ENCODE data around the gene CISH.

CISH gene

DNA sequence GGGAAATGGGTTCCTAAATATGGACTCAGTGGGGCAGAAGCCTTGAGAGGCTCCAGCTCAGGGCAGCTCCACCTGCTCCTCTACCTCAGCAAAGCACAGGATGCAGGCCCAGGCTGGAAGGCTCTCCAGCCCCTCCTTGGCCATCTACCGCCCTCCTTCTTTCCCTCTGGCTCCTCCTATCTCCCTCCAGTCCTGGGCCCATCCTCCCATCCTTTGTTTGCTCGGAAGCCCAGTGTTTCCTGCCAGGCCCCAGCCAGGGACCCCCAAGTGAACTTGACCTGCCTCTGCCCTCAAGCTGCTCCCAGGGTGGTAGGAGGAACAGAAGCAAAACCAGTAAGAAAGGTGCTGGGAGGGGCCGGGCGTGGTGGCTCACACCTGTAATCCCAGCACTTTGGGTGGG, 25.4 kb upstream of the CISH start:
- no peak for DNase-seq (ENCODE audit: low read depth)

DNA sequence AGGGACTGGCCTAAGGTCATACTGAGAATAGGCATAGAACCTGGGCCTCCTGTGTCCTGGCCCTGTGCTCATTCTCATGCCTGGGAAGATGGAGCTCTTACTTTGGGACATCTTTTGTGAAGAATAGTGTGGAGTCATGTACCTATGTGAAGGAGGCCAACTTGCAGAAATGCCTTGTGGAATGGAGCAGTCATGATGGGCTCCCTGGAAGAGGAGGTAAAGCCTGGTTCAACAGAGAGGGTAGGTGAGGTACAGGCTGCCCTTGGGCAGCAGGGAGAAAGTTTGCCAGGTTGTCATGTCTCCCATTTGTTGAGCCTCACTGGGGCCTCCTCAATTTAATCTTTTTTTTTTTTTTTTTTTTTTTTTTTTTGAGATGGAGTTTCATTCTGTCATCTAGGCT, 23.5 kb upstream of the CISH start:
- no peak for DNase-seq (ENCODE audit: low read depth)

DNA sequence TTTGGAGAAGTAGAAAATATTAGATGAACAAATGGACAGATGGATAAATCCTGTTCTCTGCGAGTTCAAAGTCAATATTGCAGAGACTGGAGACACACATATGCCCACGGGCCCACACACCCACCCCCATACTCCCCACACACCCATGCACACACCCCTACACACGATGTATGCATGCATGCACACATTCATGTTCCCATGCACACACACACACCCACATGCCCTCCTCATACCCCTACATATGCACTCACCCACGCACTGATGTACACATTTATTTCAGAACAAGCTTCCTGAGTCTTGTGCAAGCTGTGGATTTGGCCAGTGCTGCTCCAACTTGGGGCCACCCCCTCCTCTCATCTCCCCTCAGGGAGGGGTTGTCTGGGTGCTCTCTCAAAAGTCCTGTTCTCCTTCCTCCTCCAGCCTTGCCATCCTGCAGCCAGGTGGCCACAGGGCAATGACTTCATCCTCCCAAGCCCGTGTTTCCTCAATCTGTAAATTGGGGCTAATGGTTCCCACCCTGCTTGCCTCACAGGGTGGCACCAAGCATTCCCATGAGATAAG, 21.7 kb upstream of the CISH start:
- no peak for DNase-seq (ENCODE audit: low read depth)

DNA sequence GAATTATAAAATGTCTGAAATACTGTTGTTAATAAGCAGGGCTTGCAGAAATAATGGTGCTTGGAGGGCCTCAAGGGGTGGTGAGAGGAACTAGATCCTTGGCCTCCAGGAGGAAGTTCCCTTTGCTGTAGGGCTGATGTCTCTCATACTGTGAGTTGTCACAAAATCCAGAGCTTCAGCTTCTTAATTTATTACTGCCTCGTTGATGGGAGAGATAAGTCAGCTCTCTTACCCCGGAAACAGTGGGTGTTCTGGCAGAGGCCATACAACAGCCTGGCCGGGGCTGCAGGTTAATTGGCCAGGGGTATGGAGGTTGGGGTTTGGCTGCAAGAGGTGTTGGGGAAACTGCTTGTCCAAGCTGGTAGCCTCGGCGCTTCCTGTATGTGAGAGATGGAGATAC, 20.9 kb upstream of the CISH start:
- no peak for DNase-seq (ENCODE audit: low read depth)

DNA sequence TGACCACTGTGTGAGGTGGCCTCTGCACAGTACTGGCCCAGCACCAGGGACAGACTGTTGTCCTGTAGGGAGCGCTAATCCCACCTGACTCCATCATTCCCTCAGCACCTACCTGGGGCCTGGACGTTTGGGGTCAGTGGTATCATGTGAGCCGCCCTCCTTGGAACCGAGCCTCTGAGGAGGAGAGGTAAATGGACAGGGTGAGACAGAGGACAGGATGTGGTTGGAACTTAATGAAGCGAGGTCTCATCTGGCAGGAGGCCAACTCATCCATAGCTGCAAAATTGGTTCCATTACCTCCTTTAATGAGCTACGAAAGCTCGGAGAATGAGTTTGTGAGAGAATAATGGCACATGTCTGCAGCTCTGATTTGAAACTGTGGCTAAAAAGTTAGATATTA, 19.3 kb upstream of the CISH start:
- DNase-seq (ENCODE audit: low read depth): no peak

DNA sequence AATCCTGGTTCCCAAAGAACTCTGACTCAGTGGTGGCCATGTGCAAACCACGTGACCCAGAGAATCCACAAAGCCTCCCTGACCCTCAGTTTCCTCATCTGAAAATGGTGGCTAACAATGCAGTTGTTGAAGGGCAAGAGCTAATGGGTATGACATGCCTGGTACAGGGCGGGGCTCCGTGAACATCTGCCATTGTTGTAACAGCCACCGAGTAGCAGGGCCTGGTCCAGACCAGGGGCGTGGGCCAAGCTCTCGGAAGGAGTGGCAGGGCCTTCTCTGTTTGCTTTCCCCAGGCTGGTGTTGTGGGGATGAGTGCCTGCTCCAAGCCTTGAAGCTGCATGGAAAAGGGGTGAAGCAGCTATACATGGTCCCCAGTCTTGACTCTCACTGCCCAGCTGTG, 18.8 kb upstream of the CISH start:
- no peak for DNase-seq (ENCODE audit: low read depth)

DNA sequence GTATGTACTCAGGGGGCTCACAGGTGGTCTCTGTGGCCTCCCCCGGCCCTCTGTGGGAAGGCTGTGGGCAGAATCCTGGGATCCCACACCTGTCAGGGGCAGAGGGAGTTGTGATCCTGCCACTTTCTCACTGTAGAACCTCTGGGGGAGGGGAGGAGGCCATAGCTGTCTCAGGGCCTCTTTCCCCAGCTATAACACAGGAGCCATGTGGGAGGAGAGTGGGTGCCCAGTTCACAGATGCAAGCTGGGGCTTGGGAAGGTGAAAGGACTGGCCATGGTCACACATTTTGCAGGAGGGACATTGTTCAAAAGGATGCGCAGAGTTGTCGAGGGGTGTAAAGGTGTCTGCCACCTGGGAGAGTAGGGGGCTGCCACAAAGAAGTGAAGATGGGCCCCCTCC, 17.0 kb upstream of the CISH start:
- DNase-seq (ENCODE audit: low read depth): no peak

DNA sequence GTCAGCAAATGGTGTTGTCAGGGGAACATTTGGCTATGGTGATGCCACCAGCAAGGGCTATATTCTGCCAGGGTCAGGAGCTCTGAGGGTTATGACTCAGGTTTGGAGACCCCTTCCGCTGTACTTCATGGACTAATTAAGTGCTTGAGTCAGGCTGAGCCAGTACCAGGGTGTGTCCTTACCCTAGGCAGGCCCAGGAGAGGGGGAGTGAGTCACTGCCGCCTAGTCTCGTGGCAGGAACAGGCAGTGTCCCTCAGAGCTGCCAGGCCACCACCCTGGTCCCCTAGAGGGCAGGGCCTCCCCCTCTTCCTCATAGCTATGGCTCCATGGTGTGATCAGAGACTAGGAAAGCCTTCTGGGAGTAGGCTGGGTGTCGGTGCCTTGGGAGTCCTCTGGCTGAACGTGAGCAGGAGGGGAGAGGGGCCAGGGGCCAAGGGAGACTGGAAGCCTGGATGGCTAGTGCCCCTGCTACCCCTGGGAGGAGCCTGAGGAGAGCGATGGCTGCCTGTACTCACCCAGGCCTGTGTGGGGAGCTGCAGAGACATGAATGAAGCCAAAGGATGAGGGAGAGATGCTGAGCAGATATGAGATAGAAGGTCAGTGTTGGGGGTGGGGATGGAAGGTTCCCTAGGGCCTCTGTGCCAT, 16.0 kb upstream of the CISH start:
- DNase-seq (ENCODE audit: low read depth): no peak

DNA sequence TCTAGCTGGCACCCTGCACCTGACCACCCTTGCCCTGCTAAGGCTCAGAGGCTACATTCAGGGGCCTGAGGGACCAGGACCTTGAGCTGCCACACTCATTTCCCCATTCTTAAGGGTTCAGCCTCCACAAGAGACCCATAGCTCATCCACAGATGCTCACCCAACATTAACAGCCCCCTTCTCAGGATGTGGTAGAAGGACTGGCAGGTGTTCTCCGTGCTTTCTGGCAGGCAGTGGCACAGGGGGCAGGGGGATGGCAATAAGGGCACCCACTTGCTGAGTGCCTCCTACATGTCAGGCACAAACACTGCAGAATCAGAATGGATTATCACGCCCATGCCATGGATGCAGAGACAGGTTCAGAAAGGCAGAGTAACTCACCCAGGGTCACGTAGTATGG, 14.8 kb upstream of the CISH start:
- DNase-seq (ENCODE audit: low read depth): no peak

DNA sequence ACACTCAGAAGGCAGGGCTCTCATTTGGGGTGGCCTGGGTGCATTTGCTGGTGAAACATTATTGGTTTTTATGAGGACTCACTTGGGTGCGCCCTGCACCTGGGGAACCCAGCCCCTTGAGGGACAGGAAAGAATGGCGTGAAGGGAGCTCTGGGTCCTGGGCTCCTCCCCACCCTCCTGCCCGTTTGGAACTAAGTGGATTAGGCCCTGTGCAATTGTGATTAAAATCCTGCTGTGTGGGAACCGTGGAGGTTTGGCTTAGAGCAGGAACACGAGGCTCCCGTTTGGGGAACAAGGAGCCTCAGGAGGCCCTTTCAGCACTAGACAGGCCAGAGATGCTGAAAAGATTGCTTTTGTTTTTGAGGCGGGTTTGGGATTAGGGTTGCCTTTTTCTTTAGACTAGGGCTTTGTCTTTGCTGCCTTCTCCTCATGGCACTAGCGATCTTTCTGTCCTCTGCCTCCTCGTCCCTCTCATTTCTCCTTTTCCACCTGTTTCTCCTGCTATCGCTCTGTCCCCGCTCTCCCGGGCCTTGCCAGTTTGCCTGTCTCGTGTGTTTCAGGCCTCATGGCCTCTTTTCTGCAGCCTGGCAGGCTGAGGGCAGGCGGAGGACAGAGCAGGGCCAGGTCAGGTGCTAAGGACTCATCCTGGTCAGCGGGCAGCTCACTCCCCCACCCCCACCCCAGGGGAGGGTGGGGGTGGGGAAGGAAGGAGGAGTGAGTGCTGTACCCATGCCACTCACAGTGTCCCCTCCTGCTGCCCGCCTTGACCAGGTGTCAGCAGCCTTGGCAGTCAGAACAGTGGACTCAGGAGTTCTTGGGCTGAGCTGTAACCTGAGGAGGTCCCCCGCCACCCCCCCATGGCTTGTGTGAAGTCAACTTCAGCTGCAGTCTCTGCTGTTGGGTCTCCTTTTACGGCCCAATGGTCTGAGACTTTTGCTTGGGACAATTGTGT, 13.9 kb upstream of the CISH start:
- no peak for DNase-seq (ENCODE audit: low read depth)

DNA sequence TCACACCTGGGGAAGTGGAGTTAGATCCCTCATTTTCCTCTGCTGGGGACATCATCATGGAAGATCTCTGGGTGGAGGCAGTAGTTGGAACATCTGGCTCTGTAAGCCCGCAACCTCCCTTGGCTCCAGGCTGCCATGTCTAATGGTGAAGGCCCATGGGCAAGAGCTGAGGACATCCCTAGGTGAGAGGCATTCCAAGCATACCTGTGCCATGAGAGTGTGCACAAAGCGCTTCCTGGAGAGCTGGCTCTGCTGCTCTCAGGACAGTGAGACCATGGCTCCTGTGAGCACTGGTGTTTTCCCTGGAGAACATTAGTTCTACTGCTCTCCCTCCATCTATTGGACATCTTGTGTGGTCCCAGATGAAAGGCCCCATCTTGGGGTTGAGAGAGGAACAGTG, 13.1 kb upstream of the CISH start:
- no peak for DNase-seq (ENCODE audit: low read depth)

DNA sequence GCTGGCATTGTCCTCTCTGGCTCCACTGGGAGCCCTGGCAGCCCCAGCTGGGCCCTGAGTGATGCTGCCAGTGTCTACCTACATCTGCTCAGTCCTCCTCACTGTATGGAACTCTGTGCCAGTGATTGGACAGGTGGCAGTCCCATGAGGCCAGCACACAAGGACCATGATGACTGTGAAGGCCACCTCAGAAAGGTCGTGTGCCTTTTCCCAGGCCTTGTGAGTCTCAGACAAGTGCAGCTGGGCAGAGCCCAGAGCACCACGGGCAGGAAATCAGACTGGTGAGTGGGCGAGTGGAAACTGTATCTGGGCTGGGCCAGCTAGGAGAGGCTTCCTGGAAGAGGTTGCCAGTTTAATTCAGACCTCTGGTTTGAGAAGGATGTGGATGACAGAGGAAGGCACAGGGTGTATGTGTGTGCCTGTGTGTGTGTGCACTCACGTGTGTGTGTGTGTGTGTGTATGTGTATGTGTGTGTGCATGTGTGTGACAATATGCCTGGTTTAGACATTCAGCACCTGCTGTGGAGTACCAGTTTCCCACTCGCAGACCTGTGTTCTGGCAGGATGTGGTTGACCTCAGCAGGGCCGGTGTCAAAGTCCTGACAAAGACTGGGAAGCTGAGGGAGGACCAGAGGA, 12.4 kb upstream of the CISH start:
- DNase-seq (ENCODE audit: low read depth): no peak

DNA sequence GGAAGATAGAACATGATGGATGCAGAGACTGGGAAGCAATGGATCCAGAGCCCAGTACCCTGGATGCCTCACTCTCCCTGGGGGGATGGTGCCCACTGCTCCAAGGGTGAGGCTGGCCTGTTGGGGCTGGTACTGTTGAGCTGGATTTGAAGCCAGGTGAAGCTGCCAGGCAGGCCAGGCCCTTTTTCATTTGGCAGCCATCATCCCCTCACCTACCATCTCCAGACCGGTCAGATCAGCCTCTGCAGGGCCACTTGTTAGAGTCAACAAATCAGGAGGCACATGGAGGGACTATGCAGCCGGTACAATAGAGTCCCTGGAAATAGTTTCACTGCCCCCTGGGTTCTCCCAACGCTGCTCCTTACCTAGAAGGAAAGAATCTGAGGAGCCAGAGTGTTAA, 11.3 kb upstream of the CISH start:
- no peak for DNase-seq (ENCODE audit: low read depth)

DNA sequence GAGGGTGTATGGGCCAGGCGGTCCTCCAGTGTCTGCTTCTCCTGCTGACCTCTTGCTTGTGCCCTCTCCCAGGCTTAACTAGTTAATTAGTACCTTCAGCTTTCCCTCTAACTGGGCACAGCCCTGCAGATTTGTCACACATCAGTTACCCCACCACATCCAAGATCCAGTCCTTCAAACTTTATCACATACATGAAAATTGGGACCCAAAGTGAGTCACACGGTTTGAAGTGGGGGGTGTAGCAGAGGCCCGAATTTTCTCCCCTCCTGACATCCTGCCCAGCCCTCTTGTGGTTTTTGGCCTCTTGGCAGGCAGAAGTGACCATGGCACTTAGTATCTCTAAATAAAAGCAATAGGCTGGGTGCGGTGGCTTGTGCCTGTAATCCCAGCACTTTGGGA, 9.2 kb upstream of the CISH start:
- DNase-seq (ENCODE audit: low read depth): no peak

DNA sequence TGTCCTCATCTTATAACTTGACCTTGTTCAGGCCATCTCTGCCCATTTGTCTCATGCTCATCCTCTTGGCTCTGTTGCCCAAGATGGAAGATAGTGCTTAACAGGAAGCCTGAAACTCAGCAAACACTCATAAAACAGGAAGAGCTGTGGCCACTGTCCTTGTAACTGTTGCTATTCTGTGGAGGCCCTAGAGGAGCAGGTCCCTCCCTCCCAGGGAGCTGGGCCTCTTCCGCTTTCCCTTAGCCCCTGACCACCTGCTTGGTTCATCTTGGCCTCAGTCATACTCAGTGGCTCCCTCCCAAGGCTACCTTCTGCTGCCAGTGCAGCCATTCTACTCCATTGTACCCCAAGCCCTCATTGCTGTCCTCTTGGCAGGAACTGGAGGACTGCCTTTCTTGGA, 8.8 kb upstream of the CISH start:
- no peak for DNase-seq (ENCODE audit: low read depth)

DNA sequence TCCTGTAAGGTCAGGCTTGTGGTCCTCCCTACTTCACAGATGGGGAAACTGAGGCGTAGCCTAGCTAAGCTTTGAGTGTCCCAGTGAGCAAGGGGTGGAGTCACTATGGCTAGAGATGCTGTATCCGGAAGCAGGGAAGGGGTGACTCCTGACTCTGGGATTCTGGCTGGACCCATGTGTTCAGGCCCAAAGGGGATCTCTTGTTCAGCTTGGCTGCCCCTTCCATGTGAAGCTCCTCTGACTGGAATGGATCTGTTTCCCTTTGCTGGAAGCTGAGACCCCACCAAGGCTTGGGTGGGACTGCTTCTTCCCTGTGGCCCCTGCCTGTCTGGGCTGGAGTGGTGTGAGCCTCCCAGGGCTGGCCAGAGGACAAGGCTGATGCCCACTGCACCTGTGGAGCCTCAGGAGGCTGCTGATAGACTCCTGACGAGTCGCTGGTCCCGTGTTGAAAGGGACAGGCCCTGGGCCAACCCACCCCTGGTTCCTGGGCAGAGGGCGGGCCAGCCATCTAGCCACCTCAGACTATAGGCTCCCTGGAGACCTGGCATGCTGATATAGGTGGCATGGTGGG, 6.4 kb upstream of the CISH start:
- no peak for DNase-seq (ENCODE audit: low read depth)

DNA sequence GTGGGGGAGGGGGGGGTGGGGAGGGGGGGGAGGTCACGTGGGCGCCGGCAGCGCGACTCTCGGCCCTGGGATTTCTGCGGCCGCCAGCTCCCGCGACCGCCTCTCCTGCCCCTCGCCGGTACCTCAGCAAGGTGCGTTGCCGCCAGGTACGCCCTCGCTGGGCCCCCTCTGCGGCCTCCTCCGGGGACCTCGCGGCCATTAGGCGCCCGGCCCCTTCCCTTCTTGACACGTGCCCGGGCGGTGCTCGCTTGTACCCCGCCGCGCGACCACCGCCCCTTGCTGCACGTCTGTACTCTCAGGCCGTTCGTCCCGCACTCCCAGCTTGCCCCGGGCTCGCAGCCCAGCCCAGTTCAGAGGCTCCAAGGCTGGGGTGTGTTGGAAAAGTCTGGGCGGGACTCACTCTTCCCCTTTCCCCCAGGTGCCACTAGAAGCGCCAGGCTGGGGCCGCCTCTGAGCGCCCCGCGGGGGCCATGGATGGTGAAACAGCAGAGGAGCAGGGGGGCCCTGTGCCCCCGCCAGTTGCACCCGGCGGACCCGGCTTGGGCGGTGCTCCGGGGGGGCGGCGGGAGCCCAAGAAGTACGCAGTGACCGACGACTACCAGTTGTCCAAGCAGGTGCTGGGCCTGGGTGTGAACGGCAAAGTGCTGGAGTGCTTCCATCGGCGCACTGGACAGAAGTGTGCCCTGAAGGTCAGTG, 5.7 kb upstream of the CISH start, which contains the start of gene MAPKAPK3:
Gene MAPKAPK3 (plus strand): TSS at position 56 of the 696 bp plus-strand sequence. CDS start 415 bp downstream, at position 471.
- DNase-seq (ENCODE audit: low read depth): peak; percentile 18

DNA sequence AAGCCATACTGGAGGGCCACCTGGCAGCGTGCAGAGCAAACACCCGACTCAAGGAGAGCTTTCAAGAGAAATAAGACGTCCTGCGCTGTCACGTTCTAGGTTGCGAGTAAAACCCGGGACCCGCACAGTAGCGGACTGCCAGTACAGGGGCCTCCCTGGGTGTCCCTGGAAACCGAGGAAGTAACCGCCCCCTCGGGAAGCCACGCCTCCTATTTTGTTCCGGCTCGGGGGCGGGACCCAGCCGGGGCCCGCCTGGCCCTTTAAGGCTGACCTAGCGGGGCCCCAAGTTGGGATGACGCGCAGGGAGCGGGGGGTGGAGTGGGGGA, 5.2 kb upstream of the CISH start:
- DNase-seq (ENCODE audit: low read depth): peak; percentile 89

DNA sequence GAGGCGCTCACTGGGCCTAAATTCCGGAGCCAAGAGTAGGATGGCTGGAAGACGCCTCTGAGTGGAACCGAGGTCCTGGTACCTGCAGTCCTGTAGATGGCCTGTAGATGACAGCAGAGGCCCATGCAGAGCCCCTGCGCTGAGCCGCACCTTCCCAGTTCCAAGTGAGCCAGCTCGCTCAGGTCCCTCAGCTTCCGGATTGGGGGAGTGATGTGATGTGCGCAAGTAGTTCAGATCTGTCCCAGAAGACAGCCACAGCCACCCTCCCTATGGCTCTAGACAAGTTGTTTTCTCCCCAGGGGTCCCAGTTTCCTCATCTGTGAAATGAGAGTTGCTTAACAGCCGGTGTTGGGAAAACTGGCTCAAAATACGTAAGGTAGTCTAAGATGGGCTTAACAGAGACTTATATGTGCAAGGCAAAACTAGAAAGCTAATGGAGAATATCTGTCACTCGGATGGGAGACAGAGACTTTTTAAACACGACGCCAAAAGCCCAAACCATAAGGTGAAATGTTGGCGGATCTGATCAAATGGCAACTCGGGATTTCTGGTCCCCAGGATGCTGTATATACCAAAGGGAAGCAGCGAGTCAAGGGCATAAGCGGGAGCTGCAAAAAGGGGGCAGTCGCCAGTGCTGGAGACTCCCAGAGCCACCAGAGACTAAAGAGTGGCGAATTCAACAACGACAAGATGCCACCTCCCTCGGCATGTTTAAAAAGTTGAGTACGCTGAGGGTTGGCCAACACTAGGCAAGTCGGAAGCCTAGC, 4.6 kb upstream of the CISH start:
- DNase-seq (ENCODE audit: low read depth): peak; percentile 71

DNA sequence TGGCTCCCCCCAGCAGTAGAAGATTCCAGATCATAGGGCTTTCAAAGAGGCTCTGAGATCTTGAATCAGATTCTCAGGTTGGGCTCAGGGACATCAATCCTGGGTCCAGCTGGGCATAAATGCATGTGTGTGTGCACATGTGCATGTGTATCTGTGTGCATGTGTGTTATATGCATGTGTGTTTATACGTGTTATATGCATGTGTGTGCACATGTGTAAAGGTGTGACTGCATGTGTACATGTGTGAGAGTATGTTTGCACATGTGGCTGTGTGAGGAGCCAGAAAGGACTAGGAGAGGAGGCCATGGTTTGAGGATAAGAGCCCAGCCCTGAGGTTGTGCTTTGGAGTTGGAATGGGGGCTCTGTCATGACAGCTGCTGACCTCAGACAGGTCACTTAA, 3.6 kb upstream of the CISH start:
- DNase-seq (ENCODE audit: low read depth): no peak

All from activated T-helper 9 cell treated with anti-CD3 and anti-CD28 coated beads, Interleukin-2, amount 50 U/mL, for 16 hours (primary cell).